A673 (cell line): ENCODE measurements around the gene TSPYL4.

Experiments used
- CTCF ChIP-seq: fragments of 300-800, 200-600 bp; sonication (generic); conservative IDR thresholded peaks from 2 replicates; pipeline ENCODE4 v1.5.1; 2017; ENCODE audit warnings: low read depth, mild to moderate bottlenecking, antibody characterized with exemption, low read length, moderate library complexity, mixed read lengths
- EZH2 ChIP-seq: fragments of 200-600 bp; sonication (generic); IDR thresholded peaks from 2 replicates; pipeline ENCODE4 v1.6.1; 2017; ENCODE audit warnings: borderline replicate concordance, low read depth, mild to moderate bottlenecking, mixed read lengths, antibody characterized with exemption, low read length; ENCODE audit not compliant: poor library complexity, severe bottlenecking

- TF ChIP-seq CTCF: peak; percentile 73
- no peak for TF ChIP-seq EZH2
These were observed 36.8 kb downstream of the TSPYL4 start for GRCh38 chr6:116217069-116217468.
